HFFc6 (cell line): ENCODE results near the gene MAD1L1. TPM values are rescaled to one million over a fixed set of nuclear protein-coding genes. Genes with fewer than 3 reads are reported as not detected.

Experiments
- DNase-seq: peaks from one replicate; pipeline ENCODE4 v3.0.0-alpha.2; 2018
- H3K27ac Mint-ChIP-seq: 2 replicates; pipeline ENCODE4 v1.8.0; 2020; ENCODE audit warnings: mild to moderate bottlenecking, mixed read lengths
- H3K27me3 Mint-ChIP-seq: 2 replicates; pipeline ENCODE4 v1.8.0; 2021; ENCODE audit warnings: mild to moderate bottlenecking, moderate library complexity, mixed read lengths; ENCODE audit not compliant: insufficient read depth
- H3K36me3 Mint-ChIP-seq: 2 replicates; pipeline ENCODE4 v1.8.0; 2021; ENCODE audit warnings: low read depth, mixed read lengths
- H3K4me1 Mint-ChIP-seq: 2 replicates; pipeline ENCODE4 v1.8.0; 2020; ENCODE audit warnings: low read depth, mixed read lengths
- H3K4me3 Mint-ChIP-seq: 2 replicates; pipeline ENCODE4 v1.8.0; 2020; ENCODE audit warnings: mild to moderate bottlenecking, moderate library complexity, mixed read lengths
- H3K9me3 Mint-ChIP-seq: 2 replicates; pipeline ENCODE4 v1.8.0; 2020; ENCODE audit warnings: mild to moderate bottlenecking, mixed read lengths
- total RNA-seq, 6 experiments: library from RNA; stranded (reverse); fragmentation: NEBNext Ultra II Directional; extraction: Animal tissue kit (Norgen Biotek cat#: 25700); gene quantifications; 2 replicates in 1 of 6; 3 replicates in 5 of 6; pipeline ENCODE4 v1.2.3, GENCODE V29; 2021
- TF ChIP-seq, protein P1 (sequence below): fragments of 200-600 bp; sonication (generic); IDR thresholded peaks from 2 replicates; pipeline ENCODE4 v1.5.0; 2021; ENCODE audit warnings: antibody characterized with exemption, mild to moderate bottlenecking

Gene MAD1L1
- total RNA-seq, 6 experiments from 2014 or later, result 34.6 to 44.8 (median 40.2) TPM

DNA sequence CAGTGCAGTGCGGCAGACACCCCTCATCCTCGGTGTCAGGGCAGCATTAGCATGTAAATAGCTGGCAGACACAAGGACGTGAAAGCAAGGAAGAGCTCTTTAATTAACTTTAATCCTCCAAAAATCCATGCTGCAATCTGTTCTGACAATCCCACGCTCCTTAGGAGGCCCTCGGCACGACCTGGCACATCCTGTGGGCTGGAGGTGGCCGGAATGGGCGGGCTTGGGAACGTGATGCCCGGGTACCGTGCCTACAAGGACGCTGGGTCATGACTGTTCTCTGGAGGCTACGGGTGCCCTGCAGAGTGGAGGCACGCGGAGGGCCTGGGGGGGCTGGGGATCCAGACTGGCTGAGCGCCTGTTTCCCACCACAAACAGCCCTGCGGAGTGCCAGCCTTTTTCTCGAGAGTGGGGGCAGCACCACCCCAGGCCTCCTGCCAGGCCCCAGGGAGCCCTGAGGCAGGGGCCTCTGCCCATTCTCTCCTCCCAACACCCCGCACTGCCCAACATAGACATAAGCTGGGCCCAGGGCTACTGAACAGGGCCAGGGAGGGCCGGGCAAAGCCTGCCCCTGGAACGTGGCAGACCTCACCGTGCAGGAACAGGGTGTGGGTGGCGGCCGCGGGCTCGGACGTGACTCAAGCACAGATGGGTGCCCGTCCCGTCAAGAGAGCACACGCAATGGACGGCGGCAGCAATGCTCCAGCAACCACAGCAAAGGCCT lies 189.3 kb downstream of the MAD1L1 start:
- peaks cover 2% of the 10 kb centered on the region for H3K27me3 Mint-ChIP-seq
- no peak for DNase-seq
- peaks cover 4% of the 10 kb centered on the region; the same call in 1 of the 2 replicates for H3K9me3 Mint-ChIP-seq
- peaks cover 16% of the 10 kb centered on the region for H3K36me3 Mint-ChIP-seq
- H3K4me3 Mint-ChIP-seq, result no peak overlapping the region
- H3K4me1 Mint-ChIP-seq, result no peaks in the 10 kb centered on the region
- TF ChIP-seq, protein P1, sequence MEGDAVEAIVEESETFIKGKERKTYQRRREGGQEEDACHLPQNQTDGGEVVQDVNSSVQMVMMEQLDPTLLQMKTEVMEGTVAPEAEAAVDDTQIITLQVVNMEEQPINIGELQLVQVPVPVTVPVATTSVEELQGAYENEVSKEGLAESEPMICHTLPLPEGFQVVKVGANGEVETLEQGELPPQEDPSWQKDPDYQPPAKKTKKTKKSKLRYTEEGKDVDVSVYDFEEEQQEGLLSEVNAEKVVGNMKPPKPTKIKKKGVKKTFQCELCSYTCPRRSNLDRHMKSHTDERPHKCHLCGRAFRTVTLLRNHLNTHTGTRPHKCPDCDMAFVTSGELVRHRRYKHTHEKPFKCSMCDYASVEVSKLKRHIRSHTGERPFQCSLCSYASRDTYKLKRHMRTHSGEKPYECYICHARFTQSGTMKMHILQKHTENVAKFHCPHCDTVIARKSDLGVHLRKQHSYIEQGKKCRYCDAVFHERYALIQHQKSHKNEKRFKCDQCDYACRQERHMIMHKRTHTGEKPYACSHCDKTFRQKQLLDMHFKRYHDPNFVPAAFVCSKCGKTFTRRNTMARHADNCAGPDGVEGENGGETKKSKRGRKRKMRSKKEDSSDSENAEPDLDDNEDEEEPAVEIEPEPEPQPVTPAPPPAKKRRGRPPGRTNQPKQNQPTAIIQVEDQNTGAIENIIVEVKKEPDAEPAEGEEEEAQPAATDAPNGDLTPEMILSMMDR, result no peak
- no peak overlapping the region for H3K27ac Mint-ChIP-seq

DNA sequence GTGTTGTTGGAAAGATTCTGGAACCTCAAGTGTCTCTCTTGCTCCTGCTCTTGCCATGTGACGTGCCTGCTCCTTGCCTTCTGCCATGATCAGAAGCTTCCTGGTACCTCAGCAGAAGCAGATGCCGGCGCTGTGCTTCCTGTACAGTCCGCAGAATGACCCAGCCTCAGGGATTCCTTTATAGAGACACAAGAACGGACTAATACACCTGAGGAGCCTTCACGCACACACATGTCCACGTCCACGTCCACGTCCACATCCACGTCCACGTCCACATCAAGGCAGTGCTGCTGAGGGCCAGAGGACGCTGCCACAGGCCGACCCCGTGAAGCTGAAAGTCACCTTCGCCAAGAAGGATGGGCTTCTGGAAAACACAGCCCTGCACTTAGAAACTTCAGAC lies 190.1 kb downstream of the MAD1L1 start:
- H3K4me3 Mint-ChIP-seq, result no peak overlapping the region
- H3K36me3 Mint-ChIP-seq, result peaks cover 16% of the 10 kb centered on the region
- peaks cover 2% of the 10 kb centered on the region for H3K27me3 Mint-ChIP-seq
- TF ChIP-seq, protein P1, result no peak
- no peak overlapping the region for H3K27ac Mint-ChIP-seq
- H3K9me3 Mint-ChIP-seq, result peaks cover 4% of the 10 kb centered on the region; the same call in 1 of the 2 replicates
- peaks cover 8% of the 10 kb centered on the region for H3K4me1 Mint-ChIP-seq
- no peak for DNase-seq

DNA sequence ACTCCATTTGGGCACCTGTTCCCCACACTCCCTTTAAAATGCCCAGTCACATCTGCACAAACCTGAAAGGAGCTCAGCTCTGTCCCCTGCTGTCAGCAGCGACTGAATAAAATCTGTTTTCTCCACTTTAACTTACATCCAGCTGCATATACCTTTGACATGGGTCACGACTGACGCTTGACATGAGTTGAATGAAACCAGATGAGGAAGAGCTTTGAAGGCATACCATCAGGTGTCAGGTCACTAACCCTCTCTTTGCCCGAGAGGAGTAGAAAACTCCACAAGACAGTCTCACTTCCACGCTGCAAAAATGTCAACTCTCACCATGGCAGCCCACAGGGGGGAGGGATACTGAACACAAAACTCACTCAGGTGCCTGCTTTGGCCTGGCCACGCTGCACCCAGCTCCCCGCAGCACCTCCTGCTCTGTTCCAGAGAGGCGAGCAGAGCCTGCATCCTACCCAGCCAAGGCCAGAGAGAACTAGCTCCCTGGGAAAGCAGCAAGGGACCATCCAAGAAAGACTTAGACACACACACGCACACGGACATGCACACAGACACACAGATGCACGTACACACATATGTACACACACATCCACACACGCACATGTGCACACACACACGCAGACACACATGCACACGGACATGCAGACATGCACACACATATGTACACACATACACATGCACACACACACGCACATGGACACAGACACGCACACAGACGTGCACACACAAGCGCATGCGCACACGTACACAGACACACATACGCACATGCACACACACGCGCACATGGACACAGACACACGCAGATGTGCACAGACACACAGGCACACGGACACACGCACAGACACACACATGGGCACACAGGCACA lies 191.0 kb downstream of the MAD1L1 start:
- H3K27ac Mint-ChIP-seq, result no peak overlapping the region
- H3K4me3 Mint-ChIP-seq, result no peak overlapping the region
- peaks cover 2% of the 10 kb centered on the region for H3K27me3 Mint-ChIP-seq
- no peak for DNase-seq
- H3K36me3 Mint-ChIP-seq, result peaks cover 16% of the 10 kb centered on the region
- peaks cover 4% of the 10 kb centered on the region; the same call in 1 of the 2 replicates for H3K9me3 Mint-ChIP-seq
- TF ChIP-seq, protein P1, result no peak
- peaks cover 16% of the 10 kb centered on the region for H3K4me1 Mint-ChIP-seq

DNA sequence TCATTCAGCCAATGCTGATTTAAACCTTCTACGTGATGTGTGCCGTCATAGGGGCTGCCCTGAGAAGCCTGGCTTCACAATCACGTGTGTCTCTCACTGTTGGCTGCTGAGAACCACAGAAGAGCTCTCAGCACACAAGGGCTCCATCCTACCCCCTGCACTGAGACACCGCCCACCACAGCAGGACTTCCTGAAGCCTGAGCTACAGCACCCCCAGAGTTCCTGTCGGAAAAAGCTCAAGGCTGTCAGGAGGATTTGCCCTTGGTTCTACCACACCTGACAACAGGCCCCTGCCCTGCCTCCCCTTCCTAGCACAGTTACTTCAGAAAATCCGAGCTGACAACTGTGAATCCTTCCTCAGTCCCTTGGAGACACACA lies 191.9 kb downstream of the MAD1L1 start:
- H3K27ac Mint-ChIP-seq, result no peak overlapping the region
- no peak overlapping the region for H3K4me3 Mint-ChIP-seq
- H3K4me1 Mint-ChIP-seq, result peaks cover 16% of the 10 kb centered on the region
- peaks cover 16% of the 10 kb centered on the region for H3K36me3 Mint-ChIP-seq
- TF ChIP-seq, protein P1, result no peak
- H3K27me3 Mint-ChIP-seq, result peaks cover 2% of the 10 kb centered on the region
- no peak for DNase-seq
- H3K9me3 Mint-ChIP-seq, result peaks cover 4% of the 10 kb centered on the region; the same call in 1 of the 2 replicates

DNA sequence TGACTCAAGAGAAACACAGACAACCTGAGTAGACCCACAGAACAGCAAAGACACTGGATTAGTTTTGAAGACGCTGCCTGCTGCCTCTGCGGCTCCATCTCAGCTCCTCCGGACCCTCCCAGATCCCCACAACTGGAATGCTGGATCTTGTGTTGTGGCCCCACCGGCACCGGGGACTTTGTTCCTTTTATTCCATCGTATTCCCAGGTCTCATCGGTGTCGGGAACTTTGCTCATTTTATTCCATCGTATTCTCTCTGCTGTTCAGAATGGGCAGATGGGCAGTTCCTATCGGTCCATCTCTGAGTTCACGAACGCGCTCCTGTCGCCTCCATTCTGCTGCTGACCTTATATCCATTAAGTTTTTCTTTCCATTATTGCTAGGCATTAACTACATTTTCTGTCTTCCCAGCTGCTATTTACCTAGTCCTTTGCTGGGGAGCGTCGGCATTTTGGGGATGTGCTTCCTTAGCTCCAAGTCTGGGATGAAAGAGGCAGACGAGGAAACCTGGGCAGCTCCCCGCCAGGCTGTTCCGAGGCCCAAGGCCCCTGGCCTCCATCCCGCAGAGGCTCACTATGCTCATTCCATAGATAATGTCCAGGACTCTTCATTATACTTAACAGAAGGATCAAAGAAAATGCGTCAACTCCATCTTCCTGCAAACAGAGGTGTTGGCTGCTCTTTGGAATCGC lies 192.4 kb downstream of the MAD1L1 start:
- TF ChIP-seq, protein P1, result no peak
- peaks cover 2% of the 10 kb centered on the region for H3K27me3 Mint-ChIP-seq
- H3K27ac Mint-ChIP-seq, result no peak overlapping the region
- H3K36me3 Mint-ChIP-seq, result peaks cover 16% of the 10 kb centered on the region
- H3K4me3 Mint-ChIP-seq, result no peak overlapping the region
- peaks cover 4% of the 10 kb centered on the region; the same call in 1 of the 2 replicates for H3K9me3 Mint-ChIP-seq
- H3K4me1 Mint-ChIP-seq, result peaks cover 16% of the 10 kb centered on the region
- DNase-seq, result no peak
